DMS114 treated with DMSO at 0.1 percent for 48 hours (cell line): Measurements from ENCODE around the gene TRABD2A.
"Not testable (repeated sequence)": the region's sequence is repeated elsewhere in the genome, so short reads cannot be mapped to it uniquely, and the experiment has no call there.

Experiments used
- DNase-seq: peaks from one replicate; lab custom pipeline; 2025; ENCODE audit not compliant: unreplicated experiment; lab: John Stamatoyannopoulos, UW

TRABD2A gene

GRCh38 chr2:84781942-84782716 is 98.8 kb downstream of the TRABD2A start:
- DNase-seq, result no peak

- DNase-seq, result no peak
These were observed 101.1 kb downstream of the TRABD2A start for GRCh38 chr2:84779781-84780180.

- DNase-seq, result no peak
These were observed 101.8 kb downstream of the TRABD2A start for GRCh38 chr2:84778911-84779690.

- DNase-seq, result no peak
These were observed 104.9 kb downstream of the TRABD2A start for GRCh38 chr2:84776011-84776410.

GRCh38 chr2:84773562-84773961 is 107.3 kb downstream of the TRABD2A start:
- not testable (repeated sequence) for DNase-seq
